Hepatocyte (in vitro differentiated cells): Measurements from ENCODE around the gene THSD7B. TPM values are rescaled to one million over a fixed set of nuclear protein-coding genes. Genes with fewer than 3 reads are reported as not detected.

Experiments used
- DNase-seq: peaks from one replicate; pipeline ENCODE4 v3.0.0-alpha.2; 2016; ENCODE audit warnings: low spot score
- H2AFZ ChIP-seq: fragments of 200-600 bp; sonication (generic); 2 replicates; pipeline ENCODE4 v1.6.0; 2016; ENCODE audit warnings: antibody characterized with exemption, mild to moderate bottlenecking
- H3K27ac ChIP-seq: fragments of 200-600 bp; sonication (generic); 2 replicates; pipeline ENCODE4 v1.5.1; 2016; ENCODE audit warnings: mild to moderate bottlenecking
- H3K27me3 ChIP-seq: fragments of 200-600 bp; sonication (generic); 2 replicates; pipeline ENCODE4 v1.6.1; 2016
- H3K36me3 ChIP-seq: fragments of 200-600 bp; sonication (generic); replicated peaks from 2 replicates; pipeline ENCODE4 v1.5.1; 2016; ENCODE audit warnings: low read depth; ENCODE audit not compliant: insufficient read depth
- H3K4me1 ChIP-seq: fragments of 200-600 bp; sonication (generic); 2 replicates; pipeline ENCODE4 v1.5.1; 2016; ENCODE audit warnings: mild to moderate bottlenecking, moderate library complexity; ENCODE audit not compliant: insufficient read depth
- H3K4me2 ChIP-seq: fragments of 200-600 bp; sonication (generic); 2 replicates; pipeline ENCODE4 v1.6.0; 2016
- H3K4me3 ChIP-seq: fragments of 200-600 bp; sonication (generic); 2 replicates; pipeline ENCODE4 v1.5.1; 2016; ENCODE audit warnings: mild to moderate bottlenecking
- H3K79me2 ChIP-seq: fragments of 200-600 bp; sonication (generic); 2 replicates; pipeline ENCODE4 v1.6.0; 2017; ENCODE audit warnings: mild to moderate bottlenecking
- H3K9me2 ChIP-seq: fragments of 200-600 bp; sonication (generic); replicated peaks from 2 replicates; pipeline ENCODE4 v1.6.0; 2017; ENCODE audit warnings: mild to moderate bottlenecking; ENCODE audit not compliant: insufficient read depth
- H3K9me3 ChIP-seq: fragments of 200-600 bp; sonication (generic); 2 replicates; pipeline ENCODE4 v1.5.1; 2016; ENCODE audit warnings: low read depth, mild to moderate bottlenecking
- H4K20me1 ChIP-seq: fragments of 200-600 bp; sonication (generic); 2 replicates; pipeline ENCODE4 v1.6.0; 2016; ENCODE audit warnings: mild to moderate bottlenecking; ENCODE audit not compliant: insufficient read depth, poor library complexity, severe bottlenecking
- EZH2 ChIP-seq: fragments of 200-600 bp; sonication (generic); IDR thresholded peaks from 2 replicates; pipeline ENCODE4 v1.6.1; 2016; ENCODE audit warnings: antibody characterized with exemption, mild to moderate bottlenecking, borderline replicate concordance
- EZH2phosphoT487 ChIP-seq: fragments of 200-600 bp; sonication (generic); IDR thresholded peaks from one replicate; pipeline ENCODE4 v1.6.1; 2018; ENCODE audit warnings: antibody characterized with exemption, mild to moderate bottlenecking, low read depth, moderate library complexity; ENCODE audit not compliant: unreplicated experiment, severe bottlenecking
- WGBS: methylation state at CpG from one replicate; pipeline ENCODE4 v1.1.6; 2016; ENCODE audit warnings: low lambda C conversion rate; ENCODE audit errors: missing lambda C conversion rate; 5-methylcytosine and 5-hydroxymethylcytosine counted together
- polyA plus RNA-seq: library from polyadenylated mRNA; unstranded; fragments of >200 nt; fragmentation: Nextera tagmentation; extraction: Ambion mirVana; gene quantifications from 2 replicates; pipeline ENCODE4 v1.2.1, GENCODE V29; 2016
- total RNA-seq: library from RNA; depleted of rRNA; stranded (reverse); fragments of >200 nt; gene quantifications from 2 replicates; pipeline ENCODE4 v1.2.3, GENCODE V29; 2014
- TF ChIP-seq, protein P1 (sequence below): fragments of 200-600 bp; sonication (generic); IDR thresholded peaks from 2 replicates; pipeline ENCODE4 v1.5.1; 2016; ENCODE audit warnings: antibody characterized with exemption, mild to moderate bottlenecking; ENCODE audit not compliant: poor library complexity

The THSD7B gene
- total and polyA plus RNA-seq, 2 experiments from 2014 or later, result 0.48 to 5.7 TPM

DNA sequence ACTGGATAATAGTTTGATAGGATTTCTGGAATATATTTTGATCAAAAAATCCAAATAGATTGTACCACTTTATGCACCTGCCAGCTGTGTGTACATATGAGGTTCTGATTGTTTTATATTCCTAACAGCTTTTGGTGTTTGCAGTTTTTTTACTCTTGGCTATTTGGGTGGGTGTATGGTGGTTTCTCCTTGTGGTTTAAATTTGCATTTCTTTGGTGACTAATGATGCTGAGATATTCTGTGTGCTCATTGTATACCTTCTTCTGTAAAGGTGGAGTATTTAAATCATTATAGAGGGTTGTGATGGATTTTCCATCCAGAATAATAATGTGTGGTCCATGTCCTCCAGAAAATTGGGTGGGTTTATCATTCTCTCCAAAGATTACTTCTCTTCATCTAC, 372.9 kb downstream of the THSD7B start:
- Histone ChIP-seq H3K4me1 (no peaks in the 10 kb centered on the region), H3K27me3 (no peaks in the 10 kb centered on the region), H3K4me3 (no peak overlapping the region), H3K4me2 (no peak overlapping the region), H3K9me3 (no peaks in the 10 kb centered on the region), H2AFZ (no peak overlapping the region), H3K9me2 (no peaks in the 10 kb centered on the region), H3K79me2 (no peaks in the 10 kb centered on the region), H3K36me3 (no peaks in the 10 kb centered on the region), H3K27ac (no peak overlapping the region), H4K20me1 (no peaks in the 10 kb centered on the region)
- DNase-seq, result no peak
- TF ChIP-seq EZH2, result no peak
- TF ChIP-seq, protein P1, sequence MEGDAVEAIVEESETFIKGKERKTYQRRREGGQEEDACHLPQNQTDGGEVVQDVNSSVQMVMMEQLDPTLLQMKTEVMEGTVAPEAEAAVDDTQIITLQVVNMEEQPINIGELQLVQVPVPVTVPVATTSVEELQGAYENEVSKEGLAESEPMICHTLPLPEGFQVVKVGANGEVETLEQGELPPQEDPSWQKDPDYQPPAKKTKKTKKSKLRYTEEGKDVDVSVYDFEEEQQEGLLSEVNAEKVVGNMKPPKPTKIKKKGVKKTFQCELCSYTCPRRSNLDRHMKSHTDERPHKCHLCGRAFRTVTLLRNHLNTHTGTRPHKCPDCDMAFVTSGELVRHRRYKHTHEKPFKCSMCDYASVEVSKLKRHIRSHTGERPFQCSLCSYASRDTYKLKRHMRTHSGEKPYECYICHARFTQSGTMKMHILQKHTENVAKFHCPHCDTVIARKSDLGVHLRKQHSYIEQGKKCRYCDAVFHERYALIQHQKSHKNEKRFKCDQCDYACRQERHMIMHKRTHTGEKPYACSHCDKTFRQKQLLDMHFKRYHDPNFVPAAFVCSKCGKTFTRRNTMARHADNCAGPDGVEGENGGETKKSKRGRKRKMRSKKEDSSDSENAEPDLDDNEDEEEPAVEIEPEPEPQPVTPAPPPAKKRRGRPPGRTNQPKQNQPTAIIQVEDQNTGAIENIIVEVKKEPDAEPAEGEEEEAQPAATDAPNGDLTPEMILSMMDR, result no peak
- TF ChIP-seq EZH2phosphoT487, result no peak

DNA sequence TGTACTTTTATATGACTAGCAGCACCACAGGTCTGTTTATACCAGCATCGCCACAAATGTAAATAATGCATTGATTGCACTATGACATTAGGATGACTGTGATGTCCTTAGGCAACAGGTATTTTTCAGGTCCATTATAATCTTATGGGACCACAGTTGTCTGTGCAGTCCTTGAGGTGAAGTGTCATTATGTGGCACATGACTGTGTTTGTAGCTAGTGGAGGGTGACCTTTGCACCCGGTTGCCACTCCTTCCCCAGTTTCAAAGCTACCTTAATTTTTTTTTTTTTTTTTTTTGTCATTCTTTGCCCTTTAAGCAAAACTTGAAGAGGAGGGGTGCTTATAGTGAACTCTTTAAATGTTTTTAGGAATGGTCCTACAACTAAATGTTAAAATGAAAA, 386.4 kb downstream of the THSD7B start:
- H3K4me2 ChIP-seq, result no peak overlapping the region
- H3K36me3 ChIP-seq, result no peaks in the 10 kb centered on the region
- H3K27me3 ChIP-seq, result no peaks in the 10 kb centered on the region
- H3K9me3 ChIP-seq, result no peaks in the 10 kb centered on the region
- H3K4me1 ChIP-seq, result no peaks in the 10 kb centered on the region
- no peaks in the 10 kb centered on the region for H3K79me2 ChIP-seq
- 69% methylated on average over 2 of the region's 2 CpGs for WGBS
- no peaks in the 10 kb centered on the region for H3K9me2 ChIP-seq
- TF ChIP-seq EZH2phosphoT487, result no peak
- no peak for TF ChIP-seq EZH2
- TF ChIP-seq, protein P1, result no peak
- H3K27ac ChIP-seq, result peak overlapping the region; percentile 29
- no peak overlapping the region for H2AFZ ChIP-seq
- H3K4me3 ChIP-seq, result no peak overlapping the region
- no peaks in the 10 kb centered on the region for H4K20me1 ChIP-seq
- peak; percentile 33 for DNase-seq

- Histone ChIP-seq H3K4me1 (no peaks in the 10 kb centered on the region), H4K20me1 (no peaks in the 10 kb centered on the region), H3K9me2 (no peaks in the 10 kb centered on the region), H3K27ac (no peak overlapping the region), H2AFZ (no peak overlapping the region), H3K4me3 (no peak overlapping the region), H3K79me2 (no peaks in the 10 kb centered on the region), H3K4me2 (no peak overlapping the region), H3K36me3 (no peaks in the 10 kb centered on the region), H3K9me3 (no peaks in the 10 kb centered on the region), H3K27me3 (no peaks in the 10 kb centered on the region)
- WGBS, result 87% methylated on average over 1 of the region's 1 CpG
- DNase-seq, result no peak
- TF ChIP-seq EZH2 (no peak), EZH2phosphoT487 (no peak)
- TF ChIP-seq, protein P1, result no peak
Measured at GRCh38 chr2:137154946-137155345, 389.6 kb downstream of the THSD7B start.
